ENCODE data around the gene SRGAP1.

SRGAP1 gene

DNA sequence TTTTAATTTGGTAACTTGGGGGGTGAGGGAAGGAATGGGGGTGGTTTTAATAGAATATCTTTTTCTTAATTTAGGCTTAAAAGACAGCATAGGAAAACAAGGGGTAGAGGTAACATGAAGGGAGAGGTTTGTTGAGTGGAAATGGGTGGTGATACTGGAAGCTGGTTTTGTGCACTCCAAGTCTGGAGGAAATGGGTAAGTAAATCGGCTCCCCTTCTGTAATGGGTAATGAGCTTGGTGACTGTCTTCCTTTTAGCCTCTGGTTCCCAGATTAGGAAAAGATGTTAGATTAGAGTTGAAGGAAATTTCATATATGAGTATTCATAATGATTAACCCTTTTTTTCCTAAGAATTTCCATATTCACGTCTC is 122.1 kb downstream of the SRGAP1 start:
- no peak for DNase-seq (ENCODE audit: low spot score)

DNA sequence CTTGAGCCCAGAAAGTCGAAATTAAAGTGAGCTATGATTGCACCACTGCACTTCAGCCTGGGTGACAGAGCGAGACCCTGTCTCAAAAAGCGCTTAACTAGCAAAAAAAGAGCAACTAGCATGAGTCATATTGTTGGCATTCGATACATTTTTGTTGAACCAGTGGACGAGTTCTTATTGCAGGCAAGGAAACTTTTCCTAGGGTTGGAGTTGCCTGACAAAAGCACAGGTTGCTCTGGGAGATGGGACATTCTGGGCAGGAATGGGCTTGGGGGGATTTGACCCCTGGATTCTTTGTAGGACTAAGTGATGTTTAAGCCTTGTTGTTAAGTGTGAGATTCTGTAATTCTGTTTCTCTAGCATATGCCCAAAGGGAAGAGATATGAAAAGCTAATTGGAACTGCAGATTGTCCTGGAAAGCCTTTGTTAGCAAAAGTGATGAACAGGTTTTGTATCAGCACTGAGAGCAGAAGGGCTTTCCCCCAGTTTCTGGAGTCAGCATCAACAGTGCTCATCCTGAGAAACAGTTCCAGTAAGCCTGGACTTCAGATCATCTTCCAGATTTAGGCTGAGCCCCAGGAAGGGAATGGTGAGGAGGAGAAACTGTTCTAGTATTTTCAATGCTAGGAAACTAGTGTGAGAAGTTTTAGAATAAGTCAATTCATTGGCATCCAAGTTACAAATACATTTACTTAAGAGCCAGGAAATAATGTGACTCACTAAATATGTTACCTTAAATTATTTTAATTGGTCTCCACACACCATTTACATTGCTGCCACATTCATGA is 123.1 kb downstream of the SRGAP1 start:
- no peak for DNase-seq (ENCODE audit: low spot score)

- DNase-seq (ENCODE audit: low spot score), result no peak
Measured at GRCh38 chr12:63968673-63969072, 124.2 kb downstream of the SRGAP1 start.

- DNase-seq (ENCODE audit: low spot score), result no peak
Measured at GRCh38 chr12:63976902-63977395, 132.4 kb downstream of the SRGAP1 start.

DNA sequence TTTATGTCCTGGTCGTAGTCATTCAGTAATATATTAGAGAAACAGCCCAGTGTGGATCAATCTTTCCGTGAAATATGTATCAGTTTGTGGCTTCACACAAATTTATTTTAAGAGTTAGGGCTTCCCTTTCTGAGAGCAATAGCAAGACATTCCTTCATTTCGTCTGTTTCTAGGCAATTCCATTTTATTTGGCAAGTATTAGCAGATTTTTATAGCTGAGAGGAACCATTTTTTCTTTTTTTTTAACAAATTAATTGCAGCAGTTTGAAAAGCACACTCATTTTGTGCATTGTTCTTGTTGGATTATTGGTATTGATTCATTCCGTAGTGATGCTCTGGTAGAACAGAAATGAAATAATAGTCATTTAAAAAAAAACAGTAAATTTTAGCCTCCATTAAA is 132.9 kb downstream of the SRGAP1 start:
- DNase-seq (ENCODE audit: low spot score), result no peak

GRCh38 chr12:63978519-63978918 is 134.0 kb downstream of the SRGAP1 start:
- no peak for DNase-seq (ENCODE audit: low spot score)

- no peak for DNase-seq (ENCODE audit: low spot score)
Measured at GRCh38 chr12:63980211-63980610, 135.7 kb downstream of the SRGAP1 start.

DNA sequence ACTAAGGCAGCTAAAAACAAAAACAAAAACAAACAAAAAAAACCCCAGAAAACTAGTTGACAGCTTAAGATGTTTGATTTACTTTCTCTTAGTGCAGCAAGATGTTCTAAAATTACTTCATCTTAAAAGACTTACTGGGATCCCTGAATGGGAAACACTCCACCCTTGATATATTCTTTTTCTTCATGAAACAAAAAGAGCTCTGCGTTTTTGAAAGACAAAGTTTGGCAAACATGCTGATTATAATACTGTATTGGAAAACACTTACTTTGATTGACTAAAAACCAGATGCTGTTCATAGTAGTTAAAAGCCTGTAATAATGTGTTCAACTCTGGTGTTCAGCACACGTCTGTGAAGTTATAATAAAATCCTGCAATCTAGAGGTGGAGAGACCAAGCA is 136.8 kb downstream of the SRGAP1 start:
- DNase-seq (ENCODE audit: low spot score), result no peak

GRCh38 chr12:63982604-63983295 is 138.2 kb downstream of the SRGAP1 start:
- no peak for DNase-seq (ENCODE audit: low spot score)

GRCh38 chr12:63985456-63985855 is 141.0 kb downstream of the SRGAP1 start:
- DNase-seq (ENCODE audit: low spot score), result no peak

DNA sequence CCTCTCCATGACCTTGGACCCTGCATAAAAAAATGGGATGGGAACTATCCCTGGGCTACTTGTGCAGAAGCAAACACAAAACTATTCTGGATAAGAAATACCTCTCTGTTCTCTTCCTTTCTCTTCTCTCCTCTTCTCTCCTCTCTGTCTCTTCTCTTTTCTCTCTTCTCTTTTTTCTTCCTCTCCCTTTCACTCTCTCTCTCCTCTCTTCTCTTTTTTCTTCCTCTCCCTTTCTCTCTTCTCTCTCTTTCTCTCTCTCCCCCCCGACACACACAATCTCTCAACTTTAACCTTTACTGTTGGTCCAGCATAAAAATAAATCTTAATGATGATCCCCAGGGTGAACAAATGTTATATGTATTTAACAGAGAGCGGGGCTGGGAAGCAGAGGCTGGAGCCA is 141.4 kb downstream of the SRGAP1 start:
- no peak for DNase-seq (ENCODE audit: low spot score)

GRCh38 chr12:63989301-63989845 is 144.9 kb downstream of the SRGAP1 start:
- no peak for DNase-seq (ENCODE audit: low spot score)

DNA sequence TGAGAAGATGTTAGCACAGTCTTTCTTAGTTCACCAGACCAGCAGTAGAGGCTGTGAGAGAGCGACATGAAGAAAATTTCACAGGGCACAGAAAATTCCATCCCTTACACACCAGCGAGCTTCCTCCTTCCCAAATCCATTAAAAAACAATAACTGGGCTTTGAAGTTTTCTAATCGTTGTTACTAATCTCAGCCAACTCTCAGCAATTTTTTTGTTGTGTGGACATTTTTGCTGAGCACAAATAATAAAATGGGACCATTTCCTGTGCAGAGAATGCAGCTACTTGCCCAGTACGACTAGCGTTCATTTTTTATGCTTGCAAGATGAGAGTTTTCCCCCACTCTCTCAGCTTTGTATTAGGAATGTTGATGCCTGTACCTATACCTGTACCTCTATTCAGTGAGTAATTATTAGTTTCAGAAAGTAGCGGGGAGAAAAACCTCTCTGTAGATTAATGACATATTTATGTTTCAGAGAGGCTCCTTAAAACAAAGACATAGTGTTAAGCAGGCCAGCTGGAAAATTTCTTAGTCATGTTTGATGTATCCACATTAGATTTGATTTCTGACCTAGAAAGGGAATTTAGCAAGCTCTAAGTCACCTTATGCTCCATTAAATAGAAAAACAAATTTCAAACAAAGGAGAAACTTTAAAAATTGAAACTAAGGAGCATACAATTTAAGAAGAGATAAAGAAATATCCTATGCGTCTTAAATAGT is 146.5 kb downstream of the SRGAP1 start:
- no peak for DNase-seq (ENCODE audit: low spot score)

- no peak for DNase-seq (ENCODE audit: low spot score)
Measured at GRCh38 chr12:63994704-63995103, 150.2 kb downstream of the SRGAP1 start.

DNA sequence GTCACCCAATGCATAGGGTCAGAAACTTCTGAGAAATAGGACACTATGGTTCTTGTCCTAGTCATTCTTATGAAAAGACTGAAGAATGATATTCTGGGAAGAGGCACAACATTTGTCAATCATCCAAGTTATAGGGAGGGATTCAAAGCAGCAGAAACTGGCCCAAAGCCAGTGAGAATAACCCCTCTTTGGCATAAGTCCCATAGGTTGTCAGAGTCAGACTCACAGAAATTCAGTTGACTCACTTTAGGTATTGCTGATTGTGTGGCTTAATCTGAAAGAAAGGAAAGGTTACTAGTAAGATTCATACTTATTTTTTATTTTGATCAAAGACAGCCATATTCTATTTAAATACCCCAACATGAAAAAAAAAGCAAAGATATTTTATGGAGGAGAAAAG is 151.0 kb downstream of the SRGAP1 start:
- DNase-seq (ENCODE audit: low spot score), result no peak

- no peak for DNase-seq (ENCODE audit: low spot score)
Measured at GRCh38 chr12:63996556-63996955, 152.1 kb downstream of the SRGAP1 start.

DNA sequence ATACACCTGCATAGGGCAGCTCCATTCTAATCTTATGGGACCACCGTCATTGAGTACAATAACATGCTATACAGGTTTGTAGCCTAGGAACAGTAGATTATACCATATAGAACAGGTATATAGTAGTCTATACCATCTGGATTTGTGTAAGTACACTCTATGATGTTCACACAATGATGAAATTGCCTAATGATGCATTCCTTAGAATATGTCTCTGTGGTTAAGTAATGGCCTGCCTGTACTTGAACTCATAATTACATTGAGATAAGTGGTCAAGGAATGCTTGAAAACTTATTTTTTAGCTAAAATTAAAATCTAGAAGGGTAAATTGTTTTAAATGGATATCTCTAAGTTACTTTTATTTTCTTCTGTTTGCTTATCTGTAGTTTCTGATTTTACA is 152.7 kb downstream of the SRGAP1 start:
- no peak for DNase-seq (ENCODE audit: low spot score)

DNA sequence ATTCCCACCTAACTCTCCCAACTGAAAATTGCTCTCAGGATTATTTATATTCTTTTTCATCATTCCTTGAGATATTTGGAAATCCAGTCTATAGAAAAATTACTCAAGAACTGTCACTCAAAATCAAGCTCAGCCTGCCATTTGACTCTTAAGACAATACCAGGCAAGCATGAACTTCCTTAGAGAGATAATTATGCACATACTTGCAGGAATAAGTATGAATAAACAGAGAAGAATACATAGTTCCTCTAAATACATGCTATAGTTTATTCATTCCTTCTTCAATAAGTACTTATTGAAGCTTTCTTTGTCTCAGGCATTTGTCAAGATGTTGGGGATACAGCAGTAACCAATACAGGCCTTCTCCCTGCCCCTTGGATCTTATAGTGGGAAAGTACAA is 154.1 kb downstream of the SRGAP1 start:
- DNase-seq (ENCODE audit: low spot score), result no peak

DNA sequence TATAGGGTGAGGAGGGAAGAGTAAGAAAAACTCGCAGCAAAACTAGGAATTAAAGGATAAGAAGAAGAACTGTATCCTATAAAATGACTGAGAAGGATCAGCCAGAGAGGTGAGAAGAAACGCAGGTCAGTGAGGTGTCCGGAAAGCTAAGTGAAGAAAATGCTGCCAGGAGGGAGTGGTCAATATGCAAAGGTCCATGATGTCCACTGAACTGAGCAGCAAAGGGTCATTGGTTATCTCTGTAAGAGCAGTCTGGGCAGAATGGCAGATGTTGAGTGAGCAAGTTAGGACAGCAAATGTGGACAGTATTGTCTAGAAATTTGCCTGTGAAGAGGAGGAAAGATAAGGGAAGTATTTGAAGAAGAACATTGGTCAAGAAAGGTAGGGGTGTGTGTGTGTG is 155.4 kb downstream of the SRGAP1 start:
- no peak for DNase-seq (ENCODE audit: low spot score)

- DNase-seq (ENCODE audit: low spot score), result no peak
Measured at GRCh38 chr12:64001439-64001838, 156.9 kb downstream of the SRGAP1 start.

DNA sequence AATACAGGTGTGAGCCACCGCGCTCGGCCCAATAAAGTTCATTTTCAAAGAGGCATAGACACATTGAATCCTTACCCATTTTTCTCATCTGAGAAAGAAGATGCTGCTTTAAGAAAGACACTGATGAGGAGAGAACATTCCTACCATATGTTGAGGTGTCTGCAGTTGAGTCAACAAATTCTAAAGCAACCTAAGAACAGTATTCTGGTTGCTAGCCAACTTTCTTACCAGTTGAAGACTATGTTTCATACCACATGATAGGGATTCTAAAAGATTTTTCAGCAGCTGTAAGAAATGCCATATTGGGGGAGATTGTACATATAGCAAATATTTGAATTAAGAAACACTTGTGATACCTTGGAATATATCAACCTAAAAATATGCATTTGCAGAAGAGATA is 160.1 kb downstream of the SRGAP1 start:
- DNase-seq (ENCODE audit: low spot score), result no peak

DNA sequence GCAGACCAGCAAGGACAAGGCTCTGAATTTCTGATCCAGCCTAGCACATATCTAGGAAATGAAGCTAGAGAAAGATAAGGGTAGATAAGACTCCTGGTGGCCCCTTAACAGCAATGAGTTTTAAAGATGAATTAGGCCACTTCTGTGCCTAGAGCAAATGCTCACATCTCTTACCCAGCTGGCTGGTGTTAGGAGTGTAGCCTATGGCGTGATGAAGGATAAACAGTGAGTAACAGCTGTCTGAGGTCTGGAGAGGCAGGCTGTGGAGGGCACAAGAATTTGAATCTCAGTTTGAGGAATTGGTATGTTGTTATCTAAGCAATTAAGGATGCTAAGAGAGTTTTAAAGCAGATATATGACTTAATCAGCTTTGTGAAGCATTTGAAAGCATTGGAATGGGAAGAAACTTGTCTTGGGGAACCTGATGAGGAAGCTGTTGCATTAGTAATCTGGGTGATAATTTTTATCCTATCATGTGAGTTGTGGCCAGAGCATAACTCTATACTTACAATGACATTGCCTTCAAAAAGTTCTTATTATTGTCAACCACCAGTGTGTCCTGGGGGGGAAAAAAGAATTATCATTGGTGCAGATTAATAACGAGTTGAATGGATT is 161.8 kb downstream of the SRGAP1 start:
- no peak for DNase-seq (ENCODE audit: low spot score)
